GM19099 (cell line): ENCODE measurements around the gene HARS1.

Source experiments
- POLR2A ChIP-seq: IDR thresholded peaks from 3 replicates; pipeline ENCODE4 v1.6.1; 2011; ENCODE audit warnings: low read depth; ENCODE audit not compliant: insufficient read length; ENCODE audit errors: extremely low read depth

The HARS1 gene, protein sequence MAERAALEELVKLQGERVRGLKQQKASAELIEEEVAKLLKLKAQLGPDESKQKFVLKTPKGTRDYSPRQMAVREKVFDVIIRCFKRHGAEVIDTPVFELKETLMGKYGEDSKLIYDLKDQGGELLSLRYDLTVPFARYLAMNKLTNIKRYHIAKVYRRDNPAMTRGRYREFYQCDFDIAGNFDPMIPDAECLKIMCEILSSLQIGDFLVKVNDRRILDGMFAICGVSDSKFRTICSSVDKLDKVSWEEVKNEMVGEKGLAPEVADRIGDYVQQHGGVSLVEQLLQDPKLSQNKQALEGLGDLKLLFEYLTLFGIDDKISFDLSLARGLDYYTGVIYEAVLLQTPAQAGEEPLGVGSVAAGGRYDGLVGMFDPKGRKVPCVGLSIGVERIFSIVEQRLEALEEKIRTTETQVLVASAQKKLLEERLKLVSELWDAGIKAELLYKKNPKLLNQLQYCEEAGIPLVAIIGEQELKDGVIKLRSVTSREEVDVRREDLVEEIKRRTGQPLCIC

DNA sequence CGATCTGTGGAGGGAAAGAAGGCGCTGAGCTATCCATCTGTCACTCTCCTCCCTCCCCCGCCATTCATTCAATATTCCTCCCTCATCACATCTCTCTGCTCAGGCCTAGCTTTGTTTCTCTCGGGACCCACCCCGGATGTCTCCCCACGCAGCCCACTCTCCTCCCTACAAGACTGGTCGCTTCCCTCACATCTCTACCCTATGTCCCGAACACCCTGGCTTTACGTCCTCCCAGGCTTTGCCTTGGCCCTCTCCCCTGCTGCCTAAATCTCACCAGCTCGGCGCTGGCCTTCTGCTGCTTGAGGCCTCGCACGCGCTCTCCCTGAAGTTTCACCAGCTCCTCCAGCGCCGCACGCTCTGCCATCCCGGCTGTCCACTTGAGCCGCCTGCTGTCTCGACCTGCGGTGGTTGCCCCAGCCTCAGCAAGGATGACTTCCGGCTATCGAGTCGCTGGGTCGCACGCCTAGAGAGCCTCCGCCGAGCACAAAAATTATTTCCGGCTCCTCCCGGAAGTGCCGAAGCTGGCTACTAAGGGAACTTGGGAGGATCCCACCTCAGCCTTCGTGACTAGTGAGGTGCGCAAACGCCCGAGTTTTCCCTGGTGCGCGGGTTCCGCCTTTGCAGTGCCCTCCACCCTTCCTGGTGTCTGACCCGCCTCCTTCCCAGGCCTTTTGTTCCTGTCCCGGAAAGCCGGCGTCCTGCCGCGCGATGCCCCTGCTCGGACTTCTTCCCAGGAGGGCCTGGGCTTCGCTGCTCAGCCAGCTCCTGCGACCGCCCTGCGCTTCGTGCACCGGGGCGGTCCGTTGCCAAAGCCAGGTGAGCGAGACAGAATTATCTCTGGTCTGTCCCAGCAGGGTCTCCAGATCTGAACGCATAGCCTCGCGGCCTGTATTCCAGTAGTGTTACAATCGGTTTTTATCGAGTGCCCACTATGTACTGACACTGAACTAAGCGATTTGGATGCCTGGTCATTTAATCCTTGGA, at the start of gene HARS1, which contains the start of gene HARS2:
HARS1 (minus strand) TSS at position 430 of the 984 bp plus-strand sequence; CDS start at position 364, 66 bp downstream.
HARS2 (plus strand) TSS at position 515 of the 984 bp plus-strand sequence; CDS start at position 709, 194 bp downstream.
- peak; percentile 97 for TF ChIP-seq POLR2A

DNA sequence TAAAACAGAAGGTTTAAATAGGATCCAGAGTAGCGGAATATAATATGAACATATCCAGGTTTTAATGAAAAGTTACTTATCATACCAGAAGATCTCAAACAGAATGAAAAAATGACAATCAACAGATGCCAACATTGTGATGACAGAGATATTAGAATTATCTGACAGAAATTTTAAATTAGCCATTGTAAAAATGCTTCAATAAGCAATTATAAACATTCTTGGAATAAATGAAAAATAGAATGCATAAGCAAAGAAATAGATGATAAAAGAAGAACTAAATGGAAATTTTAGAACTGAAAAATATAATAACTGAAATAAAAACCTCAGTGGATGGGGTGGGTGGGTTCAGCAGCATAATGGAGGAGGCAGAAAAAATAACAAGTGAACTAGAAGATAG, 46.3 kb upstream of the HARS1 start:
- no peak for TF ChIP-seq POLR2A

DNA sequence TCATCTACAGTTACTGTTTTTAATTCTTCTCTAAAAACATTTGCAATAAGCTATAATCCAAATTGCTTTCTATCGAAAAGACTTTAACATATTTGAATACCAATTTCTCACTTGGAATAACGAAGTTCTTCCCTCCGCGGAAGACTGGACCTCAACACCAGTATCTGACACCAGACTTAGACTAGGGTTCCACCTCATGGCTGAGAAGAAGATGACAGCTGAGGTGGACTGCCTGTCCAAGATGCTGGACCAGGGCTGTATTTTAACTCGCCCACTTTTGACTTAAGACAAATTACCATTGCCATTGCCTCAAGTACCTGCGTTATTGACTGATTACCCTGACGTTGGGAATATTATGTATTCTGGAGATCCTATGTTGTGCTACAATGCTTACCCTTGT, 43.2 kb upstream of the HARS1 start:
- no peak for TF ChIP-seq POLR2A

DNA sequence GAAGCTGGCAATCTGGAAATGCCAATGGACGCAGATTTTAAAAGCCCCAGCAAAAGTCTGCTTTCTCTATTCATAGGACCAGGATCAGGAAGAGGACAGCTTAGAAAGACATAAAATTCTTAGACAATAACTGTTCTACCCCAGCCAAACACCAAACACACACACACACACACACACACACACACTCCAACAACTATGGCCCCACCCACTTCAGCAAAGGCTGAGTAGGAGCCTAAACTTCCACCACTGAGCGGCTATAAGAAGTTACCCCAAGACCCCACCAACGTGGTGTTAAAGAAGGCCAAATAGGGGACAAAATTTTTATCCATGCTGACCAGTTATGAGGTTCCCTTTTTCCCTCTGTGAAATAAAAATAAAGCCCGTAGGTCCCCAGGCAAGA, 41.9 kb upstream of the HARS1 start:
- TF ChIP-seq POLR2A, result no peak

DNA sequence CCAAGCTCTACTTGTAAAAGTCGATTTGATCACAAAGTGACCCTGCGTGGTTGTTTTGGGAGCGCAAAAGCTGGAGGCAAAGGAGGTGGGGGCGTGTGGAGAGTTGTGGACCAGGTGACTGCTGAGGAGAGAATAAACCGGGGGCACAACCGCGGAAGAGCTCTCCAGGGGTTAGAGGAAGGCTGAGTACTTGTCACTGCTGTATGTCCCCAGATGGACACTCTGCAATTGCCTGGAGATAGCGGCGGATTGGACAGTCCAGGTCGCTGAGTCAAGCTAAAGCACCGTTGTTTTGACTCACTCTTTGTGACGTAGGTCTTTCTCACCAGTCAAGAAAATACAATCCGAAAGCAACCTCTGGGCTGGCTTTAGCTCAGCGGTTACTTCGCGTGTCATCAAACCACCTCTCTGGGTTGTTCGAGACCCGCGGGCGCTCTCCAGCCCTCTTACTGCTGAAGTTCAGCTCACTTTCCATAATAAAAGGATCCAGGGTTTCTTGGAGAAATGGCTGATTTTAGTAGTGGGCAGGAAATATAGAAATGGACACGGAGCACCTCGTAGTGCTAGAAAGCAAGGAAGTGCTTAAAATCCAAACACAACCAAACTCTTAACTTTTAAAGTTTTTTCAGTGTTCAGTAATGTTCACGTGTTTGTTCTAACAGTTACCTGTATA, 34.8 kb upstream of the HARS1 start:
- TF ChIP-seq POLR2A, result no peak

DNA sequence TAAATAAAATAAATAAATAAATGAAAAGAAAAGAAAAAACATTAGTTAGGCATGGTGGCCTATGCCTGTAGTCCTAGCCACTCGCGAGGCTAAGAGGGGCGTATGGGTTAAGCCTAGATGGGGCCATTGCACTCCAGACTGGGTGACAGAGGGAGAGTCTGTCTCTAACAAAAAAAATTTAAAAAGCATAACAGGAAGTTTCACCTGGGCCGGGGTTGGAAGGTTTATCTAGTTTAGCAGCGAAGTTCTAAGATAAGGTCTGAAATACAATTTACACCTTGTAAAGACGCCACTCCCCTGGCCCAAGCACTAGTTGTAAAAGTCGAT, 27.1 kb upstream of the HARS1 start:
- no peak for TF ChIP-seq POLR2A

DNA sequence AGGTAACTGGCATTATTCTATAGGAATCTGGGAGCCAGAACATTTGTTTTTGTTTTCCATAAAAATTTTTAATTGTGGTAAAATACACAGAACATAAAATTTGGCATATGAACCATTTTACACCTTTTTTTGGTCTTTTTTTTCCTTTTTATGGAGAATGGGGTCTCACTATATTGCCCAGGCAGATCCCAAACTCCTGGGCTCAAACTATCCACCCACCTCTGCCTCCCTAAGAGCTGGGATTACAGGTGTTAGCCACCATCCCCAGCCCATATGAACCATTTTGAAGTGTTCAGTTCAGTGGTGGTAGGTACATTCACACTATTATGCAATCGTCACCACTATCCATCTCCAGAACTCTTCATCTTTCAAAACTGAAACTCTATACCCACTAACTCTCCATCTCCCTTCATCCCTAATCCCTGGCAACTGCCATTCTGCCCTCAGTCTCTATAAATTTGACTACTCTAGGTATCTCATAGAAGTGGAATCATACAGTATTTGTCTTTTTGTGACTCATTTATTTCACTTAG, 22.5 kb upstream of the HARS1 start:
- no peak for TF ChIP-seq POLR2A

DNA sequence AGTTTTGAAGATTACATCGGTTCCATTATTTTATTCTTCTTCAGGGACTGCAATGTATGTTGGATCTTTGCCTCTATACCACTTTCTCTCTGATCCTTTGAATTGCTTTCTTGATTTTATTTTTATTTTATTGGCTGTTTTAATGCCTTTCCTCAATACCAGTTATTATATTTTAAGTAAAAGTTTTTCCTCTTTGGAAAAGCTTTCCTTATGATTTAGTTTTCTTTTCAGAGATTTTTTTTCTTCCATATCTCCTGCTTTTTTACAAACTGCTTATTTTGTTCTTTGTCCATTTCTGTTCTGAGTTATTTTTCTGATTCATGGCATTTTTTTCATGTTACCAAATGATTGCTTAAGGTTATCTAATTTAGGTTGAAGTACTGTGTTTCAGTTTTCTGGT, 20.6 kb upstream of the HARS1 start:
- TF ChIP-seq POLR2A, result no peak

DNA sequence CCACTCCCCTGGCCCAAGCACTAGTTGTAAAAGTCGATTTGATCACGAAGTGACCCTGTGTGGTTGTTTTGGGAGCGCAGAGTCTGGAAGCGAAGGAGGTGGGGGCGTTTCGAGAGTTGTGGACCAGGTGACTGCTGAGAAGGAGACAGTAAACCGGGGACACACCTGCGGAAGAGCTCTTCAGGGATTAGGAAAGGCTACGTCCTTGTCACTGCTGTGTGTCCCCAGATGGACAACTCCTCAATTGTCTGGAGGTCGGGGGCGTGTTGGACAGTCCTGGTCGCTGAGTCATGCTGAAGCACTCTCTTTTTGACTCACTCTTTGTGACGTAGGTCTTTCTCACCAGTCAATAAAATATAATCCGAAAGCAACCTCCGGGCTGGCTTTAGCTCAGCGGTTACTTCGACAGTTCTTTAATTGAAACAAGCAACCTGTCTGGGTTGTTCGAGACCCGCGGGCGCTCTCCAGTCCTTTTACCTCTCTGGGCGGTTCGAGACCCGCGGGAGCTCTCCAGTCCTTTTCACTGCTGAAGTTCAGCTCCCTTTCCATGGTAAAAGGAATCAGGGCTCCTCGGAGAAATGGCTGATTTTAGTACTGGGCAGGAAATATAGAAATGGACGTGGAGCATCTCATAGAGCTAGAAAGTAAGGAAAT, 19.9 kb upstream of the HARS1 start:
- no peak for TF ChIP-seq POLR2A

DNA sequence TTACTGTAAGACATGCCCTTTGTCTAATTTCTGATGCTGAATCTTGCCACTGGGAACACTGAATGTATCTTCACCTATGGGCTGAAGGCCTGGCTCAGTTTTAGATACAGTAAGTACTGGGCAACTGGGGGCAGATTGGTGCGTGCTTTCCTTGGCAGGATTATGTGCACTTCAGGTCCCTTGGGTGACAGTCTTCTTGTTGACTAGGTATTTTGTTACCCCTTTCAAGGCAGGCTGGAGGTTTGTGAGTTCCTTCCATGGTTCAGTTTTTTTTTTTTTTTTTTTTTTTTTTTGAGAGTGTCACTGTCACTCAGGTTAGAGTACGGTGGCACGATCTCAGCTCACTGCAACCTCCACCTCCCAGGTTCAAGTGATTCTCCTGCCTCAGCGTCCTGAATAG, 16.6 kb upstream of the HARS1 start:
- no peak for TF ChIP-seq POLR2A

DNA sequence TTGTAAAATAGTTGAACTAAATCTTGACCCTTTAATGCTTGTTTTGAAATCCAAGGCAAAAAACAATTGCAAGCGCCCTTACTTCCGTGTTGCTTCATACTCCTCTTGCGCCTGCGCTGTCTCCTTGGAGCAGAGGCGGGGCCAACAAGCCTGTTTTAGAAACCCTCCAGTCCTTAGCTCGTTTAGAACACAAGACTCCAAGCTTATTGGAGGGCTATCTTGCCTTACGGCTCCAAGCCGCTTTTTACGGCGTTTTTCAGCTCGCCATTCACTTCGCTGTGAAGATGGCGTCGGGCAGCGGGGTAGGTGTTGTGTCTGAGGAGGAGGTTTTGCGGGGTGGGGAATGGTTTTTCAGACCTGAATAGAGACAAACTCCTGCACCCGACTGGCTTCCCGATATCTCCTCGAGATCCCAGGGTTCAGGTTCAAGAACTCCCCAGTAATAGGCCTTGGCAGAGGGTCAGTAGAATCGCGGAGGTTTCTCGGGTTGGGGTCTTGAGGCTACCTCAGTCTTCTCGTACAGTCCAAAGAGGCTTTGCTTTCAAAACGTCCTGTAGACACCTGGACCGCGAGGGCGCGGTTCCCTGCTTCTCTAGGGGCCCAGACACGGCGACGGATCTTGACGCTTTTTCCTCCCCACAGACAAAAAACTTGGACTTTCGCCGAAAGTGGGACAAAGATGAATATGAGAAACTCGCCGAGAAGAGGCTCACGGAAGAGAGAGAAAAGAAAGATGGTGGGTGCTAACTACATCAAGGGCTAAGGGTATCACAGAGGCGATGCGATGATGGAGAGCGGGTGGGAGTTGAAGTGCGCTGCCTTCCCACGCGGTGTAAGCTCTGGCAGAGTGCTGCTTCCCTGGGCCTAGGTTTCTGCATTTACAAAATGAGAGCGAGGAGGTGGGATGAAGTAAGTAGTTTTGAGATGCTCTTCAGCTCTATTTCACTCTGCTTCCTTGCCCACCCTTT, 9.3 kb upstream of the HARS1 start, which contains the start of gene ZMAT2:
ZMAT2 (plus strand) TSS at position 271 of the 968 bp plus-strand sequence; CDS start at position 285, 14 bp downstream.
- peak; percentile 82 for TF ChIP-seq POLR2A

DNA sequence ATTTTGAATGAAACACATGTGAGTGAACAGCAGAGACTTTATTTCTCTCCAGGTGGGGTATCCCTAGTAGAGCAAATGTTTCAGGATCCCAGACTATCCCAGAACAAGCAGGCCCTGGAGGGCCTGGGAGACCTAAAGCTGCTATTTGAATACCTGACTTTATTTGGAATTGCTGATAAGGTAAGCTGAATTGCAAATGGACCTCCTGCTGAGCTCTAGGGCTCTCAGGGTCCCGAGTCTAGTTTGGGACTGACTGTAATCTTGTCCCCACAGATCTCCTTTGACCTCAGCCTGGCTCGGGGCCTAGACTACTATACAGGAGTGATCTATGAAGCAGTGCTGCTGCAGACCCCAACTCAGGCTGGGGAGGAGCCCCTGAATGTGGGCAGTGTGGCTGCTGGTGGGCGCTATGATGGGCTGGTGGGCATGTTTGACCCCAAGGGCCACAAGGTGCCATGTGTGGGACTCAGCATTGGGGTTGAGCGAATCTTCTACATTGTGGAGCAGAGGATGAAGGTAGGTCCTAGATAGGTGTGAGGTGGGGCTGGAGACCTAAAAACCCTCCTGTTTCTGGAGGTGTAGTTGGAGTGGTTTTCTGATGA, 5.8 kb upstream of the HARS1 start:
- no peak for TF ChIP-seq POLR2A

DNA sequence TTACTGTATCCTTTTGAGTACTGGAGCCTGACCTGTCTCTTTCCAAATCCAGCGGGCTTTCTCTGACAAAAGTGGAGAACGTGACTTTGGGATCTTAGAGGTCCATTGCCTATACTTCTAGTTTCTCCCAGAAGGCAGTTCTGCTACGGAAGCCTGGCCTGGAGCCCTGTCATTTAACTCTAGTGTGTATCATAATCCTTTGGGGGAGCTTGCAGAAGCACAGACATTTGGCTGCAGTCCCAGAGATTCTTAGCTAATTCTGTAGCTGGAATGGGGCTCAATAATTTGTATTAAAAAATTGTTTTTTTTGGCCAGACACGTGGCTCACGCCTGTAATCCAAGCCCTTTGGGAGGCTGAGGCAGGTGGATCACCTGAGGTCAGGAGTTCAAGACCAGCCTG, 3.1 kb upstream of the HARS1 start:
- TF ChIP-seq POLR2A, result no peak

DNA sequence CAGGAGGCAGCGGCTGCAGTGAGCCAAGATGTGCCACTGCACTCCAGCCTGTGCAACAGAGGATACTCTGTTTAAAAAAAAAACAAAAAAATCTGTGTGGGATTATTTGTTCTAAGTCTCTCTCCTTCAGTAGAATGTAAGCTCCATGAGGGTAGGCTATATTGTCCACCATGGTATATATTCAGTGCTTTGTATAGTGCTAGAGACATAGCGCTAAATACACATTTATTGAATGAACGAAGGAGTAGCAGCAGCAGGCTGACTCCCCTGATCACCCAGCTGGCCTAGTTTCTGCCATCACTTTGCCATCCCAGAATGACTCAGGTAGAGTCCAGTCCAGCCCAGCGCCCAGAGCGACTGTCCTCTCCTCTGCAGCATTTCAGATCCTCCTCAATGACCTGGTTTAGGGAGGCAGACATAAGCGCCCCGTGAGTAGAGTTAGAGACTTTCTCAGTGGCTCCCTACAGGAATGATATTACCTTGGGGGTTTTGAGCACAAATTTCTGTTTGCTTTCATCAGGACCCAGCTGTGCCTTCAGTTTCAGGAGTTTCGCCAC, 716 bp downstream of the HARS1 start:
- no peak for TF ChIP-seq POLR2A
